Aorta (tissue), 5 donors: ENCODE data around the gene BRI3. TPM values are rescaled to one million over a fixed set of nuclear protein-coding genes. Genes with fewer than 3 reads are reported as not detected.
A peak's percentile ranks its signal among the peaks of the same experiment; 100 is the strongest.

Source experiments
- ATAC-seq: fragments of 200-7000 bp; cut with Tn5 transposase; one replicate; pipeline ENCODE4 v1.9.1; 2022; ENCODE audit warnings: moderate library complexity; ENCODE audit not compliant: low FRiP score
- DNase-seq, 2 donors: peaks; one replicate each; pipeline ENCODE4 v3.0.0-alpha.2; 2020
- H3K27ac ChIP-seq, 2 donors: one replicate each; pipeline ENCODE4 v1.5.1; 2013; ENCODE audit warnings: low read length in 2 of 2, mild to moderate bottlenecking in 2 of 2, moderate library complexity in 2 of 2, control low read depth in 1 of 2, inconsistent platforms in 1 of 2, low read depth in 1 of 2
- H3K27me3 ChIP-seq, 2 donors: one replicate each; pipeline ENCODE4 v1.6.1; 2013; ENCODE audit warnings: control low read depth in 1 of 2, low read length in 1 of 2, mild to moderate bottlenecking in 1 of 2, moderate library complexity in 1 of 2; ENCODE audit not compliant: insufficient read depth in 2 of 2, control insufficient read depth in 1 of 2
- H3K36me3 ChIP-seq, 2 donors: one replicate each; pipeline ENCODE4 v1.6.1; 2013; ENCODE audit warnings: control low read depth in 1 of 2, low read length in 1 of 2, mild to moderate bottlenecking in 1 of 2; ENCODE audit not compliant: insufficient read depth in 2 of 2, control insufficient read depth in 1 of 2
- H3K4me1 ChIP-seq, 2 donors: one replicate each; pipeline ENCODE4 v1.6.1; 2013; ENCODE audit warnings: low read length in 2 of 2, control low read depth in 1 of 2, mild to moderate bottlenecking in 1 of 2, moderate library complexity in 1 of 2; ENCODE audit not compliant: insufficient read depth in 2 of 2, control insufficient read depth in 1 of 2
- H3K4me3 ChIP-seq, 2 donors: one replicate each; pipeline ENCODE4 v1.5.1; 2013; ENCODE audit warnings: low read length in 2 of 2, control low read depth in 1 of 2, mild to moderate bottlenecking in 1 of 2
- H3K9me3 ChIP-seq: one replicate; pipeline ENCODE4 v1.6.1; 2013; ENCODE audit warnings: mild to moderate bottlenecking, low read length; ENCODE audit not compliant: control insufficient read depth
- WGBS, 2 donors: extraction: QIAGEN DNeasy Blood & Tissue Kit; methylation state at CpG; one replicate each; pipeline ENCODE4 v1.1.7; 2013; 5-methylcytosine and 5-hydroxymethylcytosine counted together
- intact Hi-C, 2 donors: fragments of 100-400 bp; cut with DNase I; formaldehyde crosslinking; loops; one replicate each; pipeline versions ENCODE4 v1.14.2 to v1.15.0; 2022
- long read RNA-seq, 2 donors: library from polyadenylated mRNA; unstranded; transcript quantifications; one replicate each; pipeline ENCODE4 v2.0.0, GENCODE V29; 2020 to 2021
- polyA plus RNA-seq, 2 donors: library from polyadenylated mRNA; stranded (reverse); fragments of 200-250 nt; gene quantifications; one replicate each; pipeline ENCODE4 v1.2.3, GENCODE V29; 2013
- total RNA-seq, 2 donors: library from RNA; stranded (reverse); fragmentation: NEBNext Ultra II Directional; extraction: Animal tissue kit (Norgen Biotek cat#: 25700); gene quantifications; one replicate each; pipeline ENCODE4 v1.2.1, GENCODE V29; 2021
- donor health status: healthy with polysubstance abuse.
- donor health status: Bipolar disorder and iron deficiency.
- donor health status: DM: no; HTN: no; CAD: no.
- donor health status: DM: no; HTN: no; CAD: no.
- donor health status: DM: yes; HTN: yes; CAD: no.

The BRI3 gene
- total RNA-seq: 100 to 1,000 TPM; 192 to 193 TPM
- polyA plus RNA-seq: 100 to 1,000 TPM; 155 to 295 TPM
- long read RNA-seq, donor 1, partial matches to known transcripts: 0 of 18 reads
- long read RNA-seq, donor 1, other reads (novel, unspliced or antisense): 17 of 18 reads
- long read RNA-seq, donor 2, transcript BRI3-201 (3 exons, 780 nt): major isoform, 8 of 19 reads
- long read RNA-seq, donor 2, partial matches to known transcripts: 2 of 19 reads
- long read RNA-seq, donor 2, other reads (novel, unspliced or antisense): 8 of 19 reads

GRCh38 chr7:98280791-98281756, at the start of gene BRI3:
TSS of gene BRI3 (plus strand) at chr7:98281686. CDS start at chr7:98281796, 110 bp downstream.
- H3K4me1 ChIP-seq: peaks cover 0 to 4% of the 10 kb centered on the region in 2 donors
- DNase-seq: peak; percentile 93 to 98
- WGBS, 2 donors: 0 to 1% methylated on average over 42 to 92 of the region's 92 CpGs
- H3K9me3 ChIP-seq: no peaks in the 10 kb centered on the region
- peak; percentile 90 for ATAC-seq
- no peaks in the 10 kb centered on the region for H3K36me3 ChIP-seq
- peak within 1 kb of the TSS; percentile 85 to 96 for H3K4me3 ChIP-seq
- H3K27ac ChIP-seq: peak within 1 kb of the TSS; percentile 57 to 58
- intact Hi-C loops: loop anchor here in 1 of 2 donors (10.0 kb wide), 2 partner anchors 134 to 594 kb away; partner anchors contain the start of genes TMEM130 and TRRAP
- no peaks in the 10 kb centered on the region for H3K27me3 ChIP-seq

- H3K27ac ChIP-seq: no peak overlapping the region
- H3K9me3 ChIP-seq: no peaks in the 10 kb centered on the region
- ATAC-seq (no peak), DNase-seq (no peak)
- H3K4me1 ChIP-seq: no peaks in the 10 kb centered on the region
- no peaks in the 10 kb centered on the region for H3K36me3 ChIP-seq
- no peak overlapping the region for H3K4me3 ChIP-seq
- WGBS, 2 donors: 92 to 96% methylated on average over 8 of the region's 8 CpGs
- no peaks in the 10 kb centered on the region for H3K27me3 ChIP-seq
- intact Hi-C loops: no loop called here
These were observed 49.3 kb upstream of the BRI3 start for GRCh38 chr7:98232263-98232585.

GRCh38 chr7:98232799-98233198, 48.7 kb upstream of the BRI3 start:
- no peaks in the 10 kb centered on the region for H3K36me3 ChIP-seq
- WGBS, 2 donors: 88 to 91% methylated on average over 16 of the region's 16 CpGs
- no peaks in the 10 kb centered on the region for H3K4me1 ChIP-seq
- DNase-seq (no peak), ATAC-seq (no peak)
- no peak overlapping the region for H3K27ac ChIP-seq
- no peaks in the 10 kb centered on the region for H3K27me3 ChIP-seq
- intact Hi-C loops: no loop called here
- H3K9me3 ChIP-seq: no peaks in the 10 kb centered on the region
- H3K4me3 ChIP-seq: no peak overlapping the region

GRCh38 chr7:98233219-98234070, 48.0 kb upstream of the BRI3 start:
- DNase-seq: no peak
- no peaks in the 10 kb centered on the region for H3K36me3 ChIP-seq

GRCh38 chr7:98234429-98235147, 46.9 kb upstream of the BRI3 start:
- Histone ChIP-seq H3K27ac (no peak overlapping the region), H3K36me3 (no peaks in the 10 kb centered on the region), H3K4me3 (no peak overlapping the region), H3K27me3 (no peaks in the 10 kb centered on the region), H3K9me3 (no peaks in the 10 kb centered on the region), H3K4me1 (no peaks in the 10 kb centered on the region)
- ATAC-seq (no peak), DNase-seq (no peak)
- intact Hi-C loops: no loop called here
- WGBS, 2 donors: 92 to 93% methylated on average over 10 of the region's 10 CpGs

More at GRCh38 chr7:98233219-98234070, 48.0 kb upstream of the BRI3 start:
- no peak overlapping the region for H3K27ac ChIP-seq
- H3K27me3 ChIP-seq: no peaks in the 10 kb centered on the region
- intact Hi-C loops: no loop called here
- no peaks in the 10 kb centered on the region for H3K9me3 ChIP-seq
- no peak overlapping the region for H3K4me3 ChIP-seq
- H3K4me1 ChIP-seq: no peaks in the 10 kb centered on the region
- ATAC-seq: peak; percentile 15
- 90% methylated on average over 29 to 32 of the region's 32 CpGs for WGBS, 2 donors

GRCh38 chr7:98235901-98236300, 45.6 kb upstream of the BRI3 start:
- Histone ChIP-seq H3K4me1 (no peaks in the 10 kb centered on the region), H3K27ac (no peak overlapping the region), H3K4me3 (no peak overlapping the region), H3K9me3 (no peaks in the 10 kb centered on the region), H3K36me3 (no peaks in the 10 kb centered on the region), H3K27me3 (no peaks in the 10 kb centered on the region)
- DNase-seq (no peak), ATAC-seq (no peak)
- WGBS, 2 donors: 94% methylated on average over 11 of the region's 11 CpGs
- intact Hi-C loops: no loop called here

- WGBS, 2 donors: 92 to 96% methylated on average over 25 of the region's 25 CpGs
- Histone ChIP-seq H3K36me3 (no peaks in the 10 kb centered on the region), H3K27ac (no peak overlapping the region), H3K9me3 (no peaks in the 10 kb centered on the region), H3K27me3 (no peaks in the 10 kb centered on the region), H3K4me1 (no peaks in the 10 kb centered on the region), H3K4me3 (no peak overlapping the region)
- ATAC-seq (no peak), DNase-seq (no peak)
- intact Hi-C loops: no loop called here
These were observed 44.9 kb upstream of the BRI3 start for GRCh38 chr7:98236355-98237185.
